HG02588 (cell line): ENCODE measurements around the gene NCOR1.
"Not testable (repeated sequence)": the region's sequence is repeated elsewhere in the genome, so short reads cannot be mapped to it uniquely, and the experiment has no call there.

ENCODE experiments used
- ATAC-seq: cut with Tn5 transposase; IDR thresholded peaks from one replicate; pipeline ENCODE4 v1.9.1; 2021; ENCODE audit warnings: mild to moderate bottlenecking, moderate library complexity; ENCODE audit not compliant: unreplicated experiment

NCOR1 gene

GRCh38 chr17:16152326-16152725 lies 63.0 kb downstream of the NCOR1 start:
- not testable (repeated sequence) for ATAC-seq

- no peak for ATAC-seq
Observed at GRCh38 chr17:16150251-16150856, 65.0 kb downstream of the NCOR1 start.

GRCh38 chr17:16148596-16148995 lies 66.7 kb downstream of the NCOR1 start:
- no peak for ATAC-seq

- ATAC-seq: not testable (repeated sequence)
Observed at GRCh38 chr17:16145319-16145890, 69.9 kb downstream of the NCOR1 start.

- no peak for ATAC-seq
Observed at GRCh38 chr17:16141685-16142084, 73.6 kb downstream of the NCOR1 start.

- ATAC-seq: no peak
Observed at GRCh38 chr17:16140854-16141253, 74.5 kb downstream of the NCOR1 start.

- no peak for ATAC-seq
Observed at GRCh38 chr17:16135461-16135860, 79.9 kb downstream of the NCOR1 start.

- no peak for ATAC-seq
Observed at GRCh38 chr17:16131593-16131992, 83.7 kb downstream of the NCOR1 start.

- ATAC-seq: no peak
Observed at GRCh38 chr17:16129441-16130205, 85.7 kb downstream of the NCOR1 start.

GRCh38 chr17:16123531-16123930 lies 91.8 kb downstream of the NCOR1 start:
- no peak for ATAC-seq

- ATAC-seq: no peak
Observed at GRCh38 chr17:16122697-16123434, 92.5 kb downstream of the NCOR1 start.

GRCh38 chr17:16121915-16122314 lies 93.4 kb downstream of the NCOR1 start:
- no peak for ATAC-seq

- no peak for ATAC-seq
Observed at GRCh38 chr17:16120937-16121336, 94.4 kb downstream of the NCOR1 start.

GRCh38 chr17:16117149-16117548 lies 98.2 kb downstream of the NCOR1 start:
- no peak for ATAC-seq

GRCh38 chr17:16115077-16115698 lies 100.1 kb downstream of the NCOR1 start:
- ATAC-seq: not testable (repeated sequence)

- no peak for ATAC-seq
Observed at GRCh38 chr17:16108871-16109270, 106.5 kb downstream of the NCOR1 start.

- no peak for ATAC-seq
Observed at GRCh38 chr17:16108386-16108785, 106.9 kb downstream of the NCOR1 start.

- ATAC-seq: no peak
Observed at GRCh38 chr17:16107165-16107770, 108.1 kb downstream of the NCOR1 start.

GRCh38 chr17:16106161-16106891 lies 109.0 kb downstream of the NCOR1 start:
- ATAC-seq: no peak

GRCh38 chr17:16104189-16104588 lies 111.1 kb downstream of the NCOR1 start:
- no peak for ATAC-seq
